Midbrain (tissue), 1 donor: ENCODE results near the gene PDGFA.

Experiments used
- DNase-seq: peaks from one replicate; lab custom pipeline; 2025; lab: John Stamatoyannopoulos, UW

The PDGFA gene

GRCh38 chr7:516606-517456 lies 2.8 kb downstream of the PDGFA start:
- peak; percentile 22 for DNase-seq

- no peak for DNase-seq
Observed at GRCh38 chr7:516216-516605, 3.4 kb downstream of the PDGFA start.

GRCh38 chr7:515628-516027 lies 4.0 kb downstream of the PDGFA start:
- no peak for DNase-seq

GRCh38 chr7:514651-515598 lies 4.7 kb downstream of the PDGFA start:
- peak; percentile 49 for DNase-seq

GRCh38 chr7:514242-514641 lies 5.4 kb downstream of the PDGFA start:
- DNase-seq = no peak

GRCh38 chr7:513521-514166 lies 6.0 kb downstream of the PDGFA start:
- no peak for DNase-seq

GRCh38 chr7:512541-513311 lies 6.9 kb downstream of the PDGFA start:
- DNase-seq = no peak

GRCh38 chr7:512146-512510 lies 7.5 kb downstream of the PDGFA start:
- DNase-seq = no peak

- no peak for DNase-seq
Observed at GRCh38 chr7:511476-512145, 8.0 kb downstream of the PDGFA start.

GRCh38 chr7:510782-511281 lies 8.8 kb downstream of the PDGFA start:
- no peak for DNase-seq

GRCh38 chr7:510131-510481 lies 9.5 kb downstream of the PDGFA start:
- no peak for DNase-seq

GRCh38 chr7:509426-510130 lies 10.1 kb downstream of the PDGFA start:
- no peak for DNase-seq

- DNase-seq = no peak
Observed at GRCh38 chr7:508461-509170, 11.0 kb downstream of the PDGFA start.

GRCh38 chr7:507623-508300 lies 11.9 kb downstream of the PDGFA start:
- DNase-seq = no peak

- DNase-seq = no peak
Observed at GRCh38 chr7:506921-507622, 12.6 kb downstream of the PDGFA start.

- no peak for DNase-seq
Observed at GRCh38 chr7:506391-506831, 13.2 kb downstream of the PDGFA start.

GRCh38 chr7:505171-505570 lies 14.5 kb downstream of the PDGFA start:
- no peak for DNase-seq
